H4 (cell line): ENCODE measurements around the gene SLC38A3. TPM values are rescaled to one million over a fixed set of nuclear protein-coding genes. Genes with fewer than 3 reads are reported as not detected.
A peak's percentile ranks its signal among the peaks of the same experiment; 100 is the strongest.
"Not testable (repeated sequence)": the region's sequence is repeated elsewhere in the genome, so short reads cannot be mapped to it uniquely, and the experiment has no call there.

Source experiments
- DNase-seq: peaks from one replicate; pipeline ENCODE4 v3.0.0-alpha.2; 2015; ENCODE audit warnings: low spot score
- total RNA-seq: library from RNA; depleted of rRNA; stranded (reverse); fragments of >200 nt; shearing (Covaris generic); gene quantifications from 2 replicates; pipeline ENCODE4 v1.2.3, GENCODE V29; 2014

Gene SLC38A3
- total RNA-seq, 1 experiment from 2014 or later = not detected

DNA sequence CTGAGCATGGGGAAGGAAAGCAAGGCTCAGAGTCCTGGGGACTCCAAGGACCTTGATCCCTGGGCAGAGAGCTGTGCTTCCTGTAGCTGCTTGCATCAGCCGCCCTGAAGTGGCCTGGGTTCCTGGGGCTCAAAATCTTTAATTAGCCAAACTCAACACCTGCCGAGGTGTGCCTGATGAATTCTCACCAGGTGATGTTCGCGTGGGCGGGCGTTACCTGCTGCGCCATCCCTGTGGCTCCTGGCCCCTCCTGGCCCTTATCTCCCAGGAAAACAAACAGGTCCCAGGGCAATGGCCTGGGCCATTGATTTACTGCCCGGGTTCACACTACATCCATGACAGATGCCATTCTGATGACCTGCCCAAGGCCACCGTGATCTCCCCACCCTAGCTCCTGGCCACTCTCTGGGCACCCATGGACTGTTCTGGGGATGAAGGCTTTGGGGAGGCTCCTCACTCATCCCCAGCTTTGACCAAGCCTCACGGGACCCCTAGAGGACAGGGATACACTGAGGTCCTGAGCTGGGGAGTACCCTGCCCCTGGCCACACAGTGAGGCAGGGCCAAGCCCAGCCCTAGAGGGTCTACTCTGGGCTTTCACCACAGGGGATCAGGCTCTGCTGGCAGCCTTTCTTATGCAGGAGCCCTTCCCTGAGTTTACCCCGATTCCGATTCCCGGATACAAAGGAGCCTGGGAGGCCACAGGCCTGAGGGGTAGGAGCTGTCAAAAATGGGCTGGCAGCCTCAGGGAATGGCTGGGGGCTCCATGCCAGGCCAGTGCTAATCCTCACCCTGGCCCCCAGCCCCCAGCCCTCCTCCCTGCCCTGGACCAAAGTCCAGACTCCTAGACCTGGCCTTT is 5.7 kb downstream of the SLC38A3 start:
- no peak for DNase-seq

DNA sequence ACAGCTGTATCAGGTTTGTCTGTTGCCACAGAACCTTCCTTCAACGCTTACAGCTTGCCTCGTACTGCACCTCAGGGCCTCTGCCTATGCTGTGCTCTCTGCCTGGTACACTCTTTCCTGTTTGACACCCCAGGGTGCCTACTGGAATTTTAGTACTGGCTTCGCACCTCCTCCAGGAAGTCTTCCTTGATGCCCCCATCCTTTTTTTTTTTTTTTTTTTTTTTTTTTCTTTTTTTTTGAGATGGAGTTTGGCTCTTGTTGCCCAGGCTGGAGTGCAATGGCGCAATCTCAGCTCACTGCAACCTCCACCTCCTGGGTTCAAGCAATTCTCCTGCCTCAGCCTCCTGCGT is 6.3 kb downstream of the SLC38A3 start:
- DNase-seq = not testable (repeated sequence)

DNA sequence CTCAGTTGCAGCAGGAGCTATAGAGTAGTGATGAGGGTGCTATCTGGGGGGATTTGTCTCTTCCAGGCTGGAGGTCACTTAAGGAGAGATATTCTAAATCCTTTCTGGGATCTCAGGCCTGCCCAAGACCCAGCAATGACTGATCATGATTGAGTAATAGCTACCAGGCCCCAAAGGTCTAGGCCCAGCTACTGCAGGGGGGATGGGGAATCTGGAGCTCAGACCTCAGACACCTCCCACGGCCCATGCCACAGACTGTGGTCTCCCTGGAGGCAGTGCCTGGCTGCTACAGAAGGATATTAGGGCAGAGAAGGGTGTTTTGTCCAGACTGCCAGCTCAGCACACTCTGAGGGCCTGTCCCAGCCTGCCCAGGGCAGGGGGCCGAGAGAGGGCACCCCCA is 6.9 kb downstream of the SLC38A3 start:
- no peak for DNase-seq

DNA sequence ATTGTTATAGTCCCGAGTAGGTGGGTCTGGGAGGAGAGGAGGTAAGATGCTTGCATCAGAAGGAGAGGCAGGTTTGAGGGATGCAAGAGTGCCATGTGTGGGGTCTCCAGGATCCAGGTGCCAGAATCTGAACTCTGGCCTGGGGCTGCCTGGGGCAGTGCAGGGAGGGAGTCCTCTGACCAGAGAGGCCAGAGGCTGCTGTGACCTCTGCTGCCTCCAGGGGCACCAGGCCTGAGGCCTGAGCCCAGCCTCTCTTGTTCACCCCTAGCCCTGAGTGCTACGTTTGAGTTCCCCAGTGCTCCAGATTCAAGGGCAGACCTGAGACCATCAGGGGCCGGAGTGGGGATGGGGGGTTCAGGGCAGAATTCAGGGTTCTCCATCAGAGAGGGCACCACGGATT is 7.4 kb downstream of the SLC38A3 start:
- no peak for DNase-seq

DNA sequence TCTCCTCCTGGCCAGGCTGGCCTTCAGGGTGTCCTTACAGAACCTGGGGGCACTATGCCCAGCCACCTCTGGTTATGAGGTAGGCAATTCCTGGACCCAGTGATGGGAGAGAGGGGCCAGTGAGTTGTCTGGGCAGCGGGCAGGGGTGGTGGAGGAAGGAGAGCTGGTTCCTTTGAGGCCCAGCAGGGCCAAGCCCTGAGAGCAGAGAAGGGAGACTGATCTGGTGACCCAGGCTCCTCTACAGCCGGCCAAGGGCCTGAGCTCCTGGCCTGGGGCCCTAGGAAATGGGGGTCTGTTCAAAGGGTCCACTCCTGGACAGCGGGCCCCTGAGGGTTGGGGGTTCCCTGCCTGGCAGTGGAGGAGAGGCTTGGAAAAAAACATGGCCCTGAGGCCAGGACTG is 7.9 kb downstream of the SLC38A3 start:
- no peak for DNase-seq

DNA sequence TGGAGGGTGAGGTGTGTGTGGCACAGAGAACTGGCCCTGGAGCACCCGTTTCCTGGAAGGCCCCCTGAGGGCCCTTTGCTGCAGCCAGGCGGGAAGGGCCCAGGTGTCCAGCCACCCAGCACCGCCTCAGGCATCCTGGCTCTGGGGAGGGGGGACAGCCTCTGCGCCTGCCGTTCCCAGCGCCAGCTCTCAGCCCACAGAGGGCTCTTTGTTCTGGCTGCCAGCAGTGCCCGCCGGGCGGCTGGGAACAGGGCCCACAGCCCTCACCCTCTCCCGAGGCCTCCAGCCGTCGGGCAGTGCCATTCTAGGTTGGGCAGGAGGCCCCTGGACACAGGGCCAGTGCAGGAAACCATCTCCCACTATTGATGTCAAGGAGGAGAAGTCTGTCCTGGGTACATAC is 8.3 kb downstream of the SLC38A3 start:
- no peak for DNase-seq

DNA sequence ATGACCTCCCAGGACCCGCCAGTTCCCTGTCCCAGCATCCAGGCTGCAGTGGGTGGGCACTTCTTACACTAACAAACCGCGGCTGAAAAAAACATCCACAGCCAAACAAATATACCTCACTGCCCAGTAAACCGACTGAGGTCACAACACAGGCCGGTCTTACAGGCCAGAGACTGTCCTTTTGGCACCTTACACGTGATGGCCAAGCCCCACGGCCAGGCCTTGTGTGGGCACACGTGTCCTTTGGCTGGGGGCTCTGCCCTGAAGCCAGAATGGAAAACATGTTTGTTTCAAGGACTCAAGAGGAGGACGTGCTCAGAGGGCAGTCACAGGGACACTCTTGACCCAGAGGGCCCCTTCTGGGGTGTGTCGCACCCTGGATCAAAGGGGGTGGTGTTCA is 9.8 kb downstream of the SLC38A3 start:
- DNase-seq = no peak

DNA sequence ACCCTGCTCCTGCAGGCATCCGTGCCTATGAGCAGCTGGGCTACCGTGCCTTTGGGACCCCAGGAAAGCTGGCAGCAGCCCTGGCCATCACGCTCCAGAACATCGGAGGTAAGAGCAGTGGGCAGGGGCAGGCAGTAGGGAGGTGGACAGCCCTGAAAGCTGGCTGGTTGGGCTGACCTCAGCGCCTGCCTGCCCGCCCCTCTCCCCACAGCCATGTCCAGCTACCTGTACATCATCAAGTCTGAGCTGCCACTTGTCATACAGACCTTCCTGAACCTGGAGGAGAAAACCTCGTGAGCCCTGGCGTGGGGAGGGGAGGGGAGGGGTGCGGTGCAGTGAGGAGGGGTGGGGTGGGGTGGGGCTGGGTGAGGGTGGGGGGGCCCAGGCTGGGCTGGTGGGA is 10.5 kb downstream of the SLC38A3 start:
- no peak for DNase-seq

DNA sequence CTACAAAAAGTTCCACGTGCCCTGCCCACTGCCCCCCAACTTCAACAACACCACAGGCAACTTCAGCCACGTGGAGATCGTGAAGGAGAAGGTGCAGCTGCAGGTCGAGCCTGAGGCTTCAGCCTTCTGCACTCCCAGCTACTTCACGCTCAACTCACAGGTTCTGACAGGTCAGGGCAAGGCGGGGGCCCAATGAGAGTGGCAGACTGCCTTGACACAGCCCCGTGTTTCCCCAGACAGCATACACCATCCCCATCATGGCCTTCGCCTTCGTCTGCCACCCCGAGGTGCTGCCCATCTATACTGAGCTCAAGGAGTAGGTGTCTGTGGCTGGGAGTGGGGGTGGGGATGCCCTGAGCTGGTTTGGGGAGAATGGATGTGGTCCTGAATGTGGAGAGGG is 12.6 kb downstream of the SLC38A3 start:
- DNase-seq = no peak

DNA sequence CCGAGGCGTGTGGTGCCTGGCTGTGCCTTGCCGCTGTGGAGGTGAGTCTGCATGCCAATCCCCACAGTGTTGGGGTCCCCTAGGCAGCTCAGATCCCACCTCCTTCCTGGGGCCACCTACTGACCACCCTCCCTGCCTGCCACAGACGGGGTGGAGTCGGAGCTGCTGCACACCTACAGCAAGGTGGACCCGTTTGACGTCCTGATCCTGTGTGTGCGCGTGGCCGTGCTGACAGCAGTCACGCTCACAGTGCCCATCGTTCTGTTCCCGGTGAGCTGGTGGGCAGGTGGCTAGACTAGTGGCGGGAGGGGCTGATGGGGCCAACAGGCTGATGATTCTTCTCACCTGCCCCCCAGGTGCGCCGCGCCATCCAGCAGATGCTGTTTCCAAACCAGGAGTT is 13.4 kb downstream of the SLC38A3 start:
- no peak for DNase-seq

DNA sequence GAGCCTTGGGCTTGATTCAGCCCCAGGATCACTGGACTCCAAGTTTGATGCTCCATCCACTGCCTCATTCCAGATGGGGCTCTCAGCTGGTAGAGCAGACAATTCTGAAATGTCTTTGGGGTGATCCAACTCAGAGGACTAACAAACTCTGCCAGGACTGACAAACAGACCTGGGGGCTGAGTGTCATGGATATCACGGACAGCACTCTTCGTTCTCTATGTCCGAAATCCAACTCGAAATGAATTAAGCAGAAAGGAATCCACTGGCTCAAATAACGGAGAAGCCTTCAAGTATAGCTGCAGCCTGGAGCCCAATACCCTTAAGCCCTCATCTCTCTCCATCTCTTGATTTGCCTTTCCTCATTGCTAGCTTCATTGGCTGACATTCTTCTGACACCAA is 14.2 kb downstream of the SLC38A3 start:
- DNase-seq = no peak

DNA sequence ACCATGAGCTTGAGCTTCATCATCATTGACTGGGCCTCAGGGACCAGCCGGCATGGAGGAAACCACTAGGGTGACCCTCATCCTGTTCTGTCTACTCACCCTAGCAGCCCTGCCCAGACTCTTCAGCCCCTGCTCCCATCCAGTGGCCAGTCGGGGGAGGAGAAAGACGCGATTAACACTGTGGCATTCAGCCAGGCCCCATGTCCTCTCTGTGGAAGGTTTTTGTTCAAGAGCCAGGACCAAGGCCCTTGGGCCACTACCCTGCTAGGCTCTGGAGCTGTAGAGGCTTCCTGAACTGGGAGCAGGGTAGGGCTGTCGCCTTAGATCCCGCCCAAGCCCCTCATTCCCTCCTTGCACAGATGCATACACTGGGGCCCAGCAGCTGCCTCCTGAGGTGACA is 15.0 kb downstream of the SLC38A3 start:
- DNase-seq = no peak

DNA sequence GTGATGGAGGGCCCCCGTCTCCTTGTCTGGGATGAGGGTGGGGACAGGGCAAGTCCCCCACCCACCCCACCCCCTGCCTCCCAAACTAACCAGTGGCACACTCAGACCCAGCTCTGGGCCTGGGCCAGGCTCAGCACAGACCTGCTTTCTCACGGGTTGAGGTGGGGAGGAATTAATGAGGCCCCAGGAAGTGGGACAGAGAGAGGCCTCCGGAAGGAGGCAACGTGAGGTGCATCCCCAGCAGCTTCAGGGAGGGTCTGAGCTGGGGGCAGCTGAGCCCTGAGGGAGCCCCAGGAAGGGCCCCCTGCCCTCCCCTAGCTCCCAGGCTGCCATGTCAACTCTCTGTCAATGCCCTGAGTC is 16.0 kb downstream of the SLC38A3 start:
- no peak for DNase-seq

DNA sequence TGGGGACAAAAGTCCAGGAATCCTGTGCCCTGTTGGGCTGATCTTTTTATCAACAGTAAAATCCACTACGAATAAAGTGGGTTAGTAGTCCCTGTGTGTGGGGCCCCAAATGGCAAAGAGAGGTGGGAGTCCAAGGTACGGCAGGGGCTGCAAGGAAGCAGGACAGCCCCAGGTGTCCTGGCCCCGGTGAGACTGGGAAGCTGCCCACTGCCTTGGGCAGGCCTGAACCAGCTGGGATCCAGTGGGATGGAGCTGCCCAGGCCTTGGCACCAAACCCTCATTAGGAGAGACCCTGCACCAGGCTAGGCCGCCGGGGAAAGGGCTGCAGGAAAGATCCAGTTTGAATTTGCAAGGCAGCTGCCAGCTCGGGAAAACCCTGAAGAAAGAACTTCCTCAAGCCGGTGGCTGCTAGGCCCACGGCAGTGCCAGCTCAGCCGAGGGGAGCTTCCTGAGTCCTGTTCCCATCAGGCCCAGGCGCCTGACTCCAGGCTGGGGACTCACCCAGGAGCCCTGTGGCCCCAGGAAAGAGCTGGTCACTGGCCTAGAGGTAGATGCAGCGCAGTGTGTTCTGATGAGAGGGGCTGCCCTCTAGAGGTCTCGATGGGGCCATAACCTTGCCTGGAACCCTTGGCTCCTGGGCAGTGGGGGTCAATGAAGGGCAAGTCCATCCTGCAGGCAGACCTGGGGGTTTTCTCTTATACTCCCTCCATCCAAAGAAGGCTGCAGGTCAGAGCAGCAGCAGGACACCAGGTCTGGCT is 16.5 kb downstream of the SLC38A3 start:
- no peak for DNase-seq

DNA sequence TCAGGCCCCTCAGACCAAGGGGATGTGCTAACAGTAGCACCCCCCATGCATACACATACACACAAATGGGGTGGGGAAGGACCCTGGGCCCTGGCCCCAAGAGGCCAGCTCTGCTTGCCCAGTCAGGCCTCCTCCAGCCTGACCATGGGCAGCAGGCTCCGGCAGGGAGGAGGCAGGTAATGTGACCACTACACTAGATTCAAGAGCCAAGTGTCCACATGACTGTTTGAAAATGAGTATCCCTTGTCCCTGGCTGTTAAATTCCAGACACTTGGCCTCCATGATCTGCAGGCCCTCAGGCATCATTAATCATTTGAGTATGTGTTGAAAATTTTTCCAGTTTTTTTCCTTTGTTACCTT is 17.1 kb downstream of the SLC38A3 start:
- no peak for DNase-seq

DNA sequence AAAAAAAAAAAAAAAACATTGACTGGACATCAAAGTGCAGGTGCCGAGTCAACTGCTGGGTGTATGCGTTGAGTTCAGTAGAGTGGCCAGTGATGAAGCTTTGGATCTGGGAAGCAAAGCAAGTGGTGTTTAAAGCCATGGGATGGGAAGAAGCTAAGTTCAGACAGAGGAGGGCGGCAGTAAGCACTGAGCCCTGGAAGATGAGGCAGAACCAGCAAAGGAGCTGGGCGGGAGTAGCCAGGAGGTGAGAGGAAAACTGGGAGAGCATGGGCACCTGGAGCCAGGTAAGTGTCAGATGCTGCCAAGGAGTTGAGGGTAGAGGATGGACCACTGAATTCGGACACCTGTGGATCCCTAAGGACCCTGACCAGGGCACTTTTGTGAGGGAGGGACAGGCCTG is 19.6 kb downstream of the SLC38A3 start:
- DNase-seq = no peak

DNA sequence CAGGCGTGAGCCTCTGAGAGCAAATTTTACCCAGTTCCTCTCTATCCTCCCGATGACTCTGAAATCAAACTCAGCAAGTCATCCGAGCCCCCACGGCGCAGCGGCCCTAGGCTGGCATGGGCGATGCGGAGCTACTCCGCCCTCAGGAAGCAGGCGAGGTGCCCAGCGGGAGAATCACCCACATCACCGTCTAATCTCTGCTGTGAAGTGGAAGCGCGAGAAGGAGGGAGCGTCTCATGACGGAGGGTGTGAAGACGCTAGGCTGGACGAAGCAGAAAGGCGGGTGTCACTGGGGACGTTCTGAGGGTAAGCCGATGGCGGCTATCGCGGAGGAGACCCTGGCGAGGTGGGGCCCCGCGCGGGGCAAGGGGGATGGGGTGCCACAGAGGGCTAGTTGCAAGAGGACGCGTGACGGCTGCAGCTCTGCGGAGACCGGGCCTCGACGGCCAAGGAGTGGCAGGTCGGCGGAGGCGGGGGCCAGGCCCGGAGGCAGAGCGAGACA is 21.9 kb downstream of the SLC38A3 start:
- no peak for DNase-seq

DNA sequence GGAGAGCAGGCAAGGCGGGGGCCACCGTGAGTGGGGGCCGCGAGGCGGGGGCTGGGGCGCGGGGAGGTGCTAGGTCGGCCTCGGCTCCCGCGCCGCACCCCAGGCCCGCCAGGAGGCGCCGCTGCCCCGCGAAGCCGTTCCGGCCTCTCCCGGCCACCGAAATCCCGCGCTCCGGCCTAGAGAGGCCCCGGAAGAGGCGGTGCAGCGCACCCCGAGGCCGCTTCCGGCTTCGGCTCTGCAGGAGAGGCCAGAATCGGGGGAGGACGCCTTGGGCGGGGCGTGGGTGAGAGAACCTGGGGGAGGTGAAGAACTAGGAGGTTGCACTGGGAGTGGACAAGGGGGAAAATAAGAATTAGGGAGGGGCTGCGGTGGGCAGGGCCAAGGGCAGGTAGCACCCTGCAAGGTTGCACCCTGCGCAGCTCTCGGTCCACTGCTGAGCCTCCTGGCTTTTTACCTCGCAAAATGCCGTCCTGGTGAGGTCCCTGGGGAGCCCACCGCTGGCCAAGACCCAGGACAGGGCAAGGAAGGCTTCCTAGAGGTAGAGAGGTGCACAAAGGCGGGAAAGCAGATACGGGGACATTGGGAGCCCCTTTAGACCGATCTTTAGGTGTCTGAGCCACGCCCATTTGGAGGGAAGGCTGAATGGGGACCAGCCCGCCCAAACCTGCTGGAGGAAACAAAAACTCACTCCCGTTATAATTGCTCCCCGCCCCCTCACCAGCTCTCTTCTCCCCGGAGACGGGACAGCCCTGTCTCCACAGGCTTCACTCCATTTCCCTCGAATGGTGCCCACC is 22.5 kb downstream of the SLC38A3 start:
- peak; percentile 72 for DNase-seq

DNA sequence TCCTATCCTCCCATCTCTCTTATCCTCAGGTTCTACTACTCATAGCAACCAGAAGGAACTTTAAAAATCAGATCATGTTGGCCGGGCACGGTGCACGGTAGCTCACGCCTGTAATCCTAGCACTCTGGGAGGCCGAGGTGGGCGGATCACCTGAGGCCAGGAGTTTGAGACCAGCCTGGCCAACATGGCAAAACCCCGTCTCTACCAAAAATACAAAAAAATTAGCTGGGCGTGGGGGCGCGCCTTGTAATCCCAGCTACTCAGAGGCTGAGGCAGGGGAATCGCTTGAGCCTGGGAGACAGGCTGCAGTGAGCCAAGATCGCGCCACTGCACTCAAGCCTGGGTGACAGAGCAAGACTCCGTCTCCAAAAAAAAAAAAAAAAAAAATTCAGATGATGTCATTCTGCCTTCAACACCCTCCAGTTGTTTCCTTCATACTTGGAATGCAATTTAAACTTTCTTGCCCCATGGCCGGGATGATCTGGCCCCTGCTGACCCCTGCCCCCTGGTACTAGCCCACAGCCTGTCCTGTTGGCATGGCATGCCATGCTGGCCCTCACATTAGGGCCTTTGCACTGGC is 23.2 kb downstream of the SLC38A3 start:
- not testable (repeated sequence) for DNase-seq

DNA sequence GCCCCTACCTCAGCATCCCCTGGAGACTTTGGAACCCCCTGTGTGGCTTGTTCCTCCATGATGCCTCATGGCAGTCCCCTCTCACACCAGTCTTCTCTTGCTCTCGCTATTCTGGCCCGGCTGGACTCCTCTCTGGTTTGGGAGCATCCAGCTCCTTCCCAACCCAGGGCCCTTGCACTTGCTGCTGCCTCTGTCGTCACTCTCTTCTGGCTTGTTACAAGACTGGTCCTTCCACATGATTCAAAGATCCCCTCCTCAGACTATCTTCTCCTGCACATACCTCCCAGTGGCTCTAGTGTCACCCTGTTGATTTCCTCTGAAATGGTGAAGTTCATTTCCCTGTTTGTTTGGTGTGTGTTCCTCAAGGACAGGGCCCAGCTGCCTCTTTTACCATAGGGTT is 24.4 kb downstream of the SLC38A3 start:
- DNase-seq = no peak

DNA sequence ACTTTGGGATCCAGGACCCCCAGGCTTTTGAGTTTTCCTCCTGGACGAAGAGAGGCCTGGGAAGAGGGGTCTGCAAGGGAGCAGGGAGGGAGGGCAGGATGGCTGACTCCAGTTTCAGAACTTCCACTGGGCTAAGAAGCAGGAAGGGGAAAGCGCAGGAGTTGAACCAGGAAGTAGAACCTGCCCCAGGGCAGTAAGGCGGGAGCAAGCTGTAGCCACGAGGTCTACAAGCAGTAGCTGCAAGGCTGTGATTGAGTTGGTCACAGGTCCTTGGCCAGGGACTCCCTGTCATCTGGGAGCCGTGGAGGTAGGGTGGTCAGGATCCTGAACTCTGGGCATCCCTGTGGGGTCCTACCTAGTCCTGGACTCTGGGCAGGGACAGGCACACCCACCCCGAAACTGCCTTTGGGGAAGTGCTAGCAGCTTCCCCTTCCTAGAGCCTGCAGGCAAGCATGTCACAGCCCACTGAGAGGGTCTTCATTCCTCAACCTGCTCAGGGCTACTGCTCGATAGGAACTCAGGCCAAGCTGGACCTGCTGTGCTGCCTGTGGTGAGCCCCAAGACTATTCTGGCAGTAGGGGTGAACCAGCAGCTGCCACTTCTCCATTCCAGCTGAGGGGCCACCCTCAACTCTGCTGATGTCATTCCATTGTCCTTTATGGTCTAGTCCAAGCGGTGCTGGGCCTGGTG is 25.2 kb downstream of the SLC38A3 start:
- DNase-seq = no peak

DNA sequence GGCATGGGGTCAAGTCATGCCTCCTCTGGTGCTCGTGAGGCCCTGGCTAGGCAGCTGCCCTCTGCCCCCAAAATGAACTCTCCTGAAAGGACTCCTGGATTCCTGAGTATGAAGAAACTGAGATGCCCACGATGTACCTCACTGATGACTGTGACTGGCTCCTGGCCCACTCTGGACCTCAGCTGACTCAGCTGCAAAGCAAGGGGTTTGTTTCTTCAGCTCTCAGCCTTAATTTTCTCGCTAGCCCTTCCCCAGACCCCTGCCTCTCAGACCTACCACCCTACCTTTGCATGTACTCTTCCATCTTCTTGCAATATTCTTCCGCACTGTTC is 25.7 kb downstream of the SLC38A3 start:
- no peak for DNase-seq
